GM12878 (cell line): ENCODE data around the gene SLC43A3. TPM values are rescaled to one million over a fixed set of nuclear protein-coding genes. Genes with fewer than 3 reads are reported as not detected.

ENCODE experiments used
- ATAC-seq: fragments of 200-7000 bp; cut with Tn5 transposase; 3 replicates; pipeline ENCODE4 v1.9.1; 2020; ENCODE audit warnings: mild to moderate bottlenecking, moderate library complexity
- BruUV-seq: library from RNA; stranded (reverse); fragments of 400-500 nt; replicated peaks from 2 replicates; lab custom pipeline; 2021; lab: Mats Ljungman, UMichigan
- CTCF ChIA-PET: fragments of 300-600 bp; sonication (Branson Sonifier 250); formaldehyde crosslinking; extraction: SDS; loops from one replicate; lab custom pipeline; 2021; ENCODE audit warnings: inconsistent platforms; lab: Yijun Ruan, JAX
- POLR2A ChIA-PET: fragments of 350-600 bp; formaldehyde crosslinking; extraction: SDS; loops from one replicate; lab custom pipeline; 2021; ENCODE audit warnings: inconsistent platforms; lab: Charles Lee
- RAD21 ChIA-PET: fragments of 300-600 bp; sonication (Branson Sonifier 250); formaldehyde crosslinking; loops from one replicate; lab custom pipeline; 2023; ENCODE audit warnings: antibody characterized with exemption; ENCODE audit not compliant: unreplicated experiment; lab: Charles Lee
- SMC1A ChIA-PET: fragments of 300-600 bp; sonication (Branson Sonifier 250); formaldehyde crosslinking; loops from one replicate; lab custom pipeline; 2023; ENCODE audit not compliant: unreplicated experiment, uncharacterized antibody; lab: Charles Lee
- DNase-seq: peaks from one replicate; pipeline ENCODE4 v3.0.0-alpha.2; 2011; ENCODE audit warnings: low read depth, low spot score
- FAIRE-seq: peaks from 3 replicates; lab custom pipeline; 2011; peaks lifted over from hg19 to GRCh38; lab: Jason Lieb, UNC
- H2AFZ ChIP-seq: 2 replicates; pipeline ENCODE4 v1.6.0; 2011; ENCODE audit warnings: low read depth, low read length, control low read depth; ENCODE audit not compliant: control insufficient read depth
- H3K27ac ChIP-seq: 2 replicates; pipeline ENCODE4 v1.5.1; 2011; ENCODE audit warnings: control low read depth; ENCODE audit not compliant: control insufficient read depth, insufficient read depth
- H3K27me3 ChIP-seq, 2 experiments: replicated peaks in 1 of 2; 2 replicates each; pipeline versions ENCODE4 v1.6.0 to v1.6.1; 2011; ENCODE audit warnings: low read length in 1 of 2; ENCODE audit not compliant: control insufficient read depth in 2 of 2, insufficient read depth in 2 of 2
- H3K36me3 ChIP-seq, 2 experiments: 2 replicates each; pipeline ENCODE4 v1.5.1; 2011; ENCODE audit warnings: low read length in 1 of 2; ENCODE audit not compliant: control insufficient read depth in 2 of 2, insufficient read depth in 2 of 2
- H3K4me1 ChIP-seq: 2 replicates; pipeline ENCODE4 v1.6.1; 2011; ENCODE audit warnings: mild to moderate bottlenecking, low read length, moderate library complexity, mixed read lengths; ENCODE audit not compliant: control insufficient read depth, insufficient read depth
- H3K4me2 ChIP-seq: 2 replicates; pipeline ENCODE4 v1.6.0; 2011; ENCODE audit warnings: control low read depth; ENCODE audit not compliant: control insufficient read depth, insufficient read depth
- H3K4me3 ChIP-seq: fragments of 200-600 bp; sonication (generic); 2 replicates; pipeline ENCODE4 v1.5.1; 2016
- H3K79me2 ChIP-seq: 2 replicates; pipeline ENCODE4 v1.6.0; 2011; ENCODE audit warnings: low read length; ENCODE audit not compliant: control insufficient read depth, insufficient read depth
- H3K9ac ChIP-seq: 2 replicates; pipeline ENCODE4 v1.8.0; 2011; ENCODE audit warnings: low read length, control low read depth, mixed read lengths; ENCODE audit not compliant: control insufficient read depth, insufficient read depth
- H3K9me3 ChIP-seq: replicated peaks from 3 replicates; pipeline ENCODE4 v1.5.1; 2011; ENCODE audit warnings: mild to moderate bottlenecking, low read length; ENCODE audit not compliant: control insufficient read depth, insufficient read depth
- H4K20me1 ChIP-seq: 2 replicates; pipeline ENCODE4 v1.6.0; 2011; ENCODE audit not compliant: control insufficient read depth, insufficient read depth
- ATF2 ChIP-seq: IDR thresholded peaks from 2 replicates; pipeline ENCODE4 v1.6.1; 2012; ENCODE audit warnings: low read length, inconsistent platforms
- CREM ChIP-seq: IDR thresholded peaks from 2 replicates; pipeline ENCODE4 v1.6.1; 2014; ENCODE audit warnings: antibody characterized with exemption, low read depth
- DPF2 ChIP-seq: fragments of 450-650 bp; IDR thresholded peaks from 2 replicates; pipeline ENCODE4 v1.6.1; 2017; ENCODE audit warnings: mild to moderate bottlenecking
- E2F4 ChIP-seq: IDR thresholded peaks from 2 replicates; pipeline ENCODE4 v1.6.1; 2012; ENCODE audit warnings: low read depth, low read length, improper control_type of control experiment
- E4F1 ChIP-seq: fragments of 450-650 bp; IDR thresholded peaks from 2 replicates; pipeline ENCODE4 v1.6.1; 2018; ENCODE audit warnings: borderline replicate concordance, mild to moderate bottlenecking; ENCODE audit not compliant: partially characterized antibody
- JUND ChIP-seq: IDR thresholded peaks from 2 replicates; pipeline ENCODE4 v1.6.1; 2012; ENCODE audit warnings: low read depth, mild to moderate bottlenecking, low read length, improper control_type of control experiment, moderate library complexity
- KAT2A ChIP-seq: conservative IDR thresholded peaks from 2 replicates; pipeline ENCODE4 v1.6.1; 2011; ENCODE audit warnings: low read depth, low read length; ENCODE audit not compliant: control insufficient read depth
- NFXL1 ChIP-seq: fragments of 450-650 bp; IDR thresholded peaks from 2 replicates; pipeline ENCODE4 v1.6.1; 2017; ENCODE audit warnings: antibody characterized with exemption, mild to moderate bottlenecking, borderline replicate concordance
- ZBED1 ChIP-seq: IDR thresholded peaks from 2 replicates; pipeline ENCODE4 v1.6.1; 2016; ENCODE audit warnings: borderline replicate concordance
- ZNF622 ChIP-seq: fragments of 450-650 bp; IDR thresholded peaks from 2 replicates; pipeline ENCODE4 v1.6.1; 2017; ENCODE audit warnings: mild to moderate bottlenecking, inconsistent platforms
- ZNF687 ChIP-seq: fragments of 450-650 bp; IDR thresholded peaks from 2 replicates; pipeline ENCODE4 v1.6.1; 2017; ENCODE audit warnings: mild to moderate bottlenecking, moderate library complexity
- WGBS: methylation state at CpG from one replicate; pipeline ENCODE4 v1.1.6; 2016; ENCODE audit warnings: low lambda C conversion rate; ENCODE audit not compliant: insufficient replicate concordance, insufficient coverage; ENCODE audit errors: missing lambda C conversion rate; 5-methylcytosine and 5-hydroxymethylcytosine counted together
- in situ Hi-C: fragments of 300-500 bp; cut with MboI; formaldehyde crosslinking; loops from 9 replicates; pipeline ENCODE4 v1.14.3; 2018; ENCODE audit warnings: mixed read lengths
- intact Hi-C: fragments of 100-400 bp; cut with micrococcal nuclease; formaldehyde crosslinking; loops from one replicate; pipeline ENCODE4 v1.14.2; 2022; ENCODE audit not compliant: unreplicated experiment
- polyA plus RNA-seq, 11 experiments: library from polyadenylated mRNA; depleted of rRNA in 4 of 11; unstranded in 6 of 11; stranded (reverse) in 5 of 11; fragments of >200 nt; fragmentation: Nextera tagmentation in 4 of 11; fragmentation: Illumina TruSeq in 1 of 11; extraction: Ambion mirVana in 4 of 11; extraction: Trizol in 1 of 11; gene quantifications; 1 replicate in 1 of 11; 2 replicates in 10 of 11; pipeline versions ENCODE4 v1.2.1 to v1.2.3, GENCODE V29; 2011 to 2016; ENCODE audit warnings: inconsistent platforms in 2 of 11, missing spikeins in 2 of 11, low read depth in 1 of 11
- total RNA-seq, 4 experiments: library from RNA; depleted of rRNA in 3 of 4; stranded (reverse); fragments of >200 nt in 3 of 4; fragmentation: Illumina TruSeq in 1 of 4; extraction: Trizol in 1 of 4; gene quantifications; 2 replicates each; pipeline versions ENCODE4 v1.2.1 to v1.2.3, GENCODE V29; 2013 to 2021

Gene SLC43A3
- total and polyA plus RNA-seq, 10 of the 15 experiments (the other 5 are each of a cell fraction or from before 2014, with no cell fraction given) = 37.5 to 237 (median 132) TPM

GRCh38 chr11:57462597-57462996, 35.7 kb upstream of the SLC43A3 start:
- H3K27ac ChIP-seq = no peak overlapping the region
- 42% methylated on average over 3 of the region's 3 CpGs for WGBS
- H3K27me3 ChIP-seq = peaks cover 5 to 10% of the 10 kb centered on the region in 2 experiments
- H2AFZ ChIP-seq = no peak overlapping the region
- peaks cover 18% of the 10 kb centered on the region for H3K4me1 ChIP-seq
- TF ChIP-seq E2F4 (no peak), ZBED1 (no peak), E4F1 (no peak), ZNF687 (no peak), ATF2 (no peak), CREM (no peak), KAT2A (no peak), NFXL1 (no peak), JUND (no peak), DPF2 (no peak), ZNF622 (no peak)
- H3K9ac ChIP-seq = no peak overlapping the region
- ATAC-seq = no peak
- intact Hi-C loops (no loop called here), in situ Hi-C loops (no loop called here)
- CTCF ChIA-PET = interaction anchor here (9.4 kb wide), 1 partner anchor 18 kb away, joined by 321 read pairs; no protein-coding TSS in a partner anchor
- H3K4me2 ChIP-seq = no peak overlapping the region
- RAD21 ChIA-PET = no interaction called here
- H3K4me3 ChIP-seq = no peak overlapping the region
- BruUV-seq = no TSS peak
- no peak for FAIRE-seq
- H3K9me3 ChIP-seq = no peaks in the 10 kb centered on the region
- H4K20me1 ChIP-seq = 0 out of 2 replicates have a peak, but pooled peaks cover 1% of the 10 kb centered on the region
- H3K79me2 ChIP-seq = no peaks in the 10 kb centered on the region
- no peaks in the 10 kb centered on the region for H3K36me3 ChIP-seq
- DNase-seq = no peak
- SMC1A ChIA-PET = no interaction called here
- POLR2A ChIA-PET = no interaction called here
